GM12873 (cell line): ENCODE data around the gene EGR4.
A peak's percentile ranks its signal among the peaks of the same experiment; 100 is the strongest.

ENCODE experiments used
- CTCF ChIP-seq: IDR thresholded peaks from 2 replicates; pipeline ENCODE4 v1.5.1; 2012; ENCODE audit warnings: low read depth, mild to moderate bottlenecking, moderate library complexity, low read length, control low read depth; ENCODE audit not compliant: insufficient read depth; ENCODE audit errors: missing control alignments

Gene EGR4

GRCh38 chr2:73260338-73260984, 32.9 kb downstream of the EGR4 start:
- TF ChIP-seq CTCF: peak; percentile 31

GRCh38 chr2:73259704-73260337, 33.5 kb downstream of the EGR4 start:
- TF ChIP-seq CTCF: no peak

GRCh38 chr2:73259276-73259675, 34.1 kb downstream of the EGR4 start:
- TF ChIP-seq CTCF: no peak

GRCh38 chr2:73258913-73259215, 34.5 kb downstream of the EGR4 start:
- TF ChIP-seq CTCF: no peak

- TF ChIP-seq CTCF: no peak
Measured at GRCh38 chr2:73258186-73258912, 35.0 kb downstream of the EGR4 start.

- TF ChIP-seq CTCF: no peak
Measured at GRCh38 chr2:73257425-73258125, 35.8 kb downstream of the EGR4 start.

- no peak for TF ChIP-seq CTCF
Measured at GRCh38 chr2:73257021-73257420, 36.3 kb downstream of the EGR4 start.
